Posterior cingulate gyrus (tissue), 11 donors: ENCODE data around the gene ELOA.
"Not testable (repeated sequence)": the region's sequence is repeated elsewhere in the genome, so short reads cannot be mapped to it uniquely, and the experiment has no call there.

Experiments used
- DNase-seq, 10 donors: peaks; one replicate each; pipeline versions ENCODE4 v3.0.0 to v3.0.0-alpha.2; 2020 to 2021; ENCODE audit warnings: mixed read lengths in 3 of 10
- intact Hi-C: fragments of 100-400 bp; cut with DNase I; formaldehyde crosslinking; loops from one replicate; pipeline ENCODE4 v1.15.1; 2023

ELOA gene

GRCh38 chr1:23798662-23799142 is 55.4 kb downstream of the ELOA start:
- peak in 1 of 10 donors; percentile 76 for DNase-seq

GRCh38 chr1:23799255-23799569 is 55.9 kb downstream of the ELOA start:
- intact Hi-C loops = no loop called here
- no peak for DNase-seq

More at GRCh38 chr1:23798662-23799142, 55.4 kb downstream of the ELOA start:
- intact Hi-C loops = no loop called here

- intact Hi-C loops = loop anchor here (1.0 to 5.0 kb wide), 3 partner anchors 8 to 68 kb away; partner anchors contain the start of genes FUCA1, LYPLA2 and PITHD1
- DNase-seq = peak in 2 of 10 donors; percentile 11 to 87
These were observed 56.5 kb downstream of the ELOA start for GRCh38 chr1:23799570-23800399.

- intact Hi-C loops = loop anchor here (1.0 to 5.0 kb wide), 3 partner anchors 9 to 67 kb away; partner anchors contain the start of genes FUCA1, LYPLA2 and PITHD1
These were observed 57.4 kb downstream of the ELOA start, which contains the start of gene GALE for GRCh38 chr1:23800400-23801337. GALE (minus strand) TSS chr1:23800754; CDS start chr1:23799007, 1,747 bp downstream.

GRCh38 chr1:23801338-23801748 is 58.1 kb downstream of the ELOA start:
- intact Hi-C loops = loop anchor here (2.0 to 5.0 kb wide), 2 partner anchors 23 to 66 kb away; partner anchors contain the start of genes FUCA1 and PITHD1
- no peak for DNase-seq

More at GRCh38 chr1:23800400-23801337, 57.4 kb downstream of the ELOA start, which contains the start of gene GALE:
- peak; percentile 93 to 99 (median 95) for DNase-seq

- no peak for DNase-seq
- intact Hi-C loops = loop anchor here (2.0 to 5.0 kb wide), 2 partner anchors 23 to 65 kb away; partner anchors contain the start of genes FUCA1 and PITHD1
These were observed 58.6 kb downstream of the ELOA start for GRCh38 chr1:23801876-23802275.

GRCh38 chr1:23802809-23803342 is 59.6 kb downstream of the ELOA start:
- DNase-seq = not testable (repeated sequence)
- intact Hi-C loops = loop anchor here (5.0 kb wide), 1 partner anchor 64 kb away; the partner anchor contains the start of gene FUCA1

- DNase-seq = no peak
- intact Hi-C loops = loop anchor here (5.0 kb wide), 1 partner anchor 64 kb away; the partner anchor contains the start of gene FUCA1
These were observed 60.4 kb downstream of the ELOA start for GRCh38 chr1:23803674-23804073.

- no peak for DNase-seq
- intact Hi-C loops = loop anchor here (5.0 kb wide), 1 partner anchor 63 kb away; the partner anchor contains the start of gene FUCA1
These were observed 61.0 kb downstream of the ELOA start for GRCh38 chr1:23804183-23804835.

GRCh38 chr1:23805025-23805424 is 61.8 kb downstream of the ELOA start:
- intact Hi-C loops = no loop called here
- peak in 1 of 10 donors; percentile 58 for DNase-seq

- intact Hi-C loops = no loop called here
- peak in 1 of 10 donors; percentile 6 for DNase-seq
These were observed 63.0 kb downstream of the ELOA start for GRCh38 chr1:23806280-23806679.

GRCh38 chr1:23807453-23807852 is 64.2 kb downstream of the ELOA start:
- intact Hi-C loops = no loop called here
- no peak for DNase-seq

- intact Hi-C loops = no loop called here
These were observed 66.5 kb downstream of the ELOA start for GRCh38 chr1:23809751-23810171.

GRCh38 chr1:23810818-23811540 is 67.7 kb downstream of the ELOA start:
- intact Hi-C loops = no loop called here

More at GRCh38 chr1:23809751-23810171, 66.5 kb downstream of the ELOA start:
- peak in 6 of 10 donors; percentile 59 to 94 (median 64) for DNase-seq

More at GRCh38 chr1:23810818-23811540, 67.7 kb downstream of the ELOA start:
- peak in 2 of 10 donors; percentile 39 to 43 for DNase-seq
